Measurements from ENCODE around the gene CACNA1I.
A peak's percentile ranks its signal among the peaks of the same experiment; 100 is the strongest.

The CACNA1I gene

GRCh38 chr22:39598017-39598965 is 27.7 kb downstream of the CACNA1I start:
- peak; percentile 33 for DNase-seq (ENCODE audit: low spot score)

- DNase-seq (ENCODE audit: low spot score) = no peak
Measured at GRCh38 chr22:39600491-39601179, 30.1 kb downstream of the CACNA1I start.

- no peak for DNase-seq (ENCODE audit: low spot score)
Measured at GRCh38 chr22:39601180-39601535, 30.6 kb downstream of the CACNA1I start.

- no peak for DNase-seq (ENCODE audit: low spot score)
Measured at GRCh38 chr22:39603345-39603744, 32.8 kb downstream of the CACNA1I start.

DNA sequence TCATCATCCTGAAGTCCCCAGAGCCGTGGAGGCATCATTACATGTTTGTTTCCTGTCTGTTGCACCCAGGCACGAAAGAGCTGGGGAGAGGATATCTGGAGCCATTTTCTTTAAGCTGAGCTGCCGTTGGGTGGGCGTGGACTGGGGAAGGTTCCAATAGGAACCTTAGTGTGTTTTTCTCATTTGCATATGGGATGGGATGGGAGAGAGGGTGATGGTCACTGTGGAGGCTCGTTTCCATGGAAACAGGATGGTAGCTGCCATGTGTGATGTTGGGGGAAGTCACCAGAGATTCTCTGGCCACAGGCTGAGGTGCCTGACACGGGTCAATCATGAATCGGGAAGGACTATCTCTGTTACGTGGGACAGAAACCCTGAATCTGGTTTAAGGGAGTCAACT is 39.7 kb downstream of the CACNA1I start:
- DNase-seq (ENCODE audit: low spot score) = no peak

- no peak for DNase-seq (ENCODE audit: low spot score)
Measured at GRCh38 chr22:39610766-39611165, 40.2 kb downstream of the CACNA1I start.

- DNase-seq (ENCODE audit: low spot score) = no peak
Measured at GRCh38 chr22:39611360-39611759, 40.8 kb downstream of the CACNA1I start.

DNA sequence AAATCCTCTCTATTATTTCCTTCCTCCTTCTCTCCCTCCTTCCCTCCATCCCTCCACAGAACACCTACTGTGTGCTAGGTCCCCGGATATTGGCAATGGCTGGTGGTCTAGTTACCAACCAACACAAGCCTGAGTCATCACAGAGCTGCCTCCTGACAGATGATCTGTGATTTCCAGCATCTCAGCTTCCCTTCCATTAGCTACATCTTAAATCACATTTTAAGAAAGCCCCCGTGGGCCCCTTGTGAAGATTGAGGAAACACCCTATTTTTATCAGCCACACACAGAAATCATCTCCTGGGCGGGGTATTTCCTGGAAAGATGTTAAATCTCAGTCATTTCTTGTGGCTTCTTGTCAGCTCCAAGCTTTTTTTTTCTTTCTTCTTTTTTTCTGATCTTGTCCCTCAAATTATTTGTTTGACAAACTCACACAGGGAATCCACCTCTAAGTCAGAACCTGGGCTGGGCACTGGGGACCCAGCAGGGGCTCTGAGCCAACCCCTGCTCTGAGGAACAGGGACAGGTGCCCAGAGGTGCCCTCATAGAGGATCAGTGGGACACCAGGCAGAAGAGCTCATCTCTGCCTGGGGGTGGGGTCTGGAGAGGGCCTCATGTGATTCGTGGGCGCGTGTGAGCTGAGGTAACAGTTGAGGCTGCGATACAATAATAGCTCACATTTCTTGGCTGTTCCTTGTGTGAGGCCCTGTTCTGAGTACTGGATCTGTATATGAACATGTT is 42.4 kb downstream of the CACNA1I start:
- no peak for DNase-seq (ENCODE audit: low spot score)

- DNase-seq (ENCODE audit: low spot score) = no peak
Measured at GRCh38 chr22:39613549-39613921, 43.0 kb downstream of the CACNA1I start.

DNA sequence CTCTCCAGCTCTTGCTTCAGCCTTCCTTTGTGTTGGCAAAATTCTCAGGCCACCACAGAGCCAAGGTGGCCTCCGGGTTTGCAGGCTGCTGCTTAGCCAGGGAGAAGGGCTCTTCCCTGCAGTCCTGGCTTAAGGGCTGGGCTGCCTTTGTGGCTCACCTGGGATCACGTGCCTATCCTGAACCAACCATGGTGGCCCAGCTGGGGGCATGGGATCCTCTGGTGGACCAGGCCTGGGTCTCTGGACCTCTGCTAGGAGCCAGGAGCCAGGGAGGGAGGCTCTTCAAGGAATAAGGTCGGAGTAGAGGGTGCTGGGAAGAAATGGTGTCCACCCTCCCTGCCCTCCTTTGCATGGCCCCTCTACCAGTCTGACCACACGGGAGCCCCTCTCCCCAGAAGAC is 43.9 kb downstream of the CACNA1I start:
- no peak for DNase-seq (ENCODE audit: low spot score)

DNA sequence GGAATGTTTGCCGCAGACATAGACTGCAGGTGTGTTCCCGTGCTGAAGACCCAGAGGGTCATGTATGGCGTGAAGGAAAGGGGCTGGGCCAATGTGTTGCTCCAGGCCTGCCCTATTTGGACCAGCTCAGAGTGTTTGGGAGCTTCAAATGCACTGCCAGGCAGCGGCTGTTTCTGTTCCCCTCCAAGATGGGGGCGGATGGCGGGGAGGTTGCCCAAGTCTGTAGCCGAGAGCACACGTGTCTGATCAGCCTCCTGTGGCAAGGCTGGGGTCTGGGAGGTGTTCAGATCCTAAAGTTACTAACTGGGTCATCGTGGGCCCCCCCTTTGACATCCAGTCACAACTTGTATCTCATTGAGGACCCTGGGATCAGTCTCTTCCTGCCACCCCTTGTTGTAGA is 45.5 kb downstream of the CACNA1I start:
- DNase-seq (ENCODE audit: low spot score) = no peak

DNA sequence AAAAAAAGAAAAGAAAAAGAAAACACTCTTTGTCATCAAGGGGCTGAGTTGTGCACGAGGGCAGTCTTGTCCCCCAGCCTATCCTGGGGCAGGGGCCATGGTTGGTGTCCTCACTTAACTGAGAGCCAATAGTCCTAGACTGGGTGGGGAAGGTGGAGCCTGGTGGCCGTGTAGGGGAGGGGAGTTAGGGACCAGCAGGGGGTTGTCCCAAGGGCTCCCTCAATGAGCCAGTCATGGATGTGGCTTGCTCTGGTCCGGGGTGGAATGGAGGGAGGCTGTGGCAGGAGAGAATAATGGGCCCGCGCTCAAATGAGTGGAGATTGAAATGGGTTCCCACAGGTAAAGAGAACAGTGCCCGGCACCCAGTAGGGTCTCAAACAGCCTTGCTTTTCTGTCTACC is 46.2 kb downstream of the CACNA1I start:
- no peak for DNase-seq (ENCODE audit: low spot score)

DNA sequence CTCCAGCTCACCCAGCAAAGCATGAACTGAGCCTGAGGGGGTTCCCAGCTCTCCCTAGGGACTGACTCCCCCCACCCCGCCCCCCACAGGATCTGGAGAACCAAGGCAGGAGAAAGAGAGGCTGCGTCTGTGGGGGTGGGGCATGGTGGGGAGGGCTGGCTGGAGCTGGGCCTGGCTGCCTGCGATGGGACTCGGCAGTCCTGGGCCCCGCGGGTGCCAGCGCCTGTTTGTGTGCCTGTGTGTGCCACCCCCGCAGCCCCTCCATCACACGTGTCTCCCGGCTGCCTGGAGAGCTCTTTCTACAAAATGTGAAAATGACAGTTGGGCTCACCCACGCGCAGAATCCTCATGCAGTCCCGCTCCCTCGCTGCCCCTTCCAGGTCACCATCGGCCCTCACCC is 46.8 kb downstream of the CACNA1I start:
- DNase-seq (ENCODE audit: low spot score) = no peak

DNA sequence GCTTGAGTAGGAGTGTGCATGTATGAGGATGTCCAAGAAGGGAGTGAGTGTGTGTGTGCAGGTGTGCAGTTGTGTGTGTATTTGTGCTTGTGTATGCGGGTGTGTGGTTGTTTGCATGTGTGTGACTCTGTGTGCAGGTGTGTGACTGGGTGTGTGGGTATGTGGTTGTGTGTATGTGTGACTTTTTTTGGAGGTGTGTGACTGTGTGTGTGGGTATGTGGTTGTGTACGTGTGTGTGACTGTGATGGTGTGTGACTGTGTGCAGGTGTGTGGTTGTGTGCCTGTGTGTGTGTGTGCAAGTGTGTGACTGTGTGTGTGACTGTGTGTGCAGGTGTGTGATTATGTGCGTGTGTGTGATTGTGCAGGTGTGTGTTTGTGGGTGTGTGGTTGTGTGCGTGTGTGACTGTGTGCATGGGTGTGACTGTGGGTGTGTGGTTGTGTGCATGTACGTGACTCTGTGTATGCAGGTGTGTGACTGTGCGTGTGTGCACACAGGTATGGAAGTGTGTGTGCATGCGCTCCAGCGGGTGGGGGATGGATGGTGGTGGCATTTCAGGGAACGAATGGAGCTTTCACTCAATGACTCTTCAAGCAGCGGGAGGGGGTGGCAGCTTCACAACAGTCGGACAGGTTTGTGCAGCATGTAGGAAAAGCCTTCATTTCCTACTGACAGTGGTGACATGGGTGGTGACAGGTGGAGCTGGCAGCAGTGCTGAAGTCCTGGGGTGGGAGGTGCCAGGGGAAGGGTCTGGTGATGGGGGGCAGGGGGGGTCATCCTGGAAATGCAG is 47.6 kb downstream of the CACNA1I start:
- no peak for DNase-seq (ENCODE audit: low spot score)

GRCh38 chr22:39618996-39619530 is 48.5 kb downstream of the CACNA1I start:
- DNase-seq (ENCODE audit: low spot score) = no peak

- DNase-seq (ENCODE audit: low spot score) = no peak
Measured at GRCh38 chr22:39620924-39621690, 50.6 kb downstream of the CACNA1I start.

- no peak for DNase-seq (ENCODE audit: low spot score)
Measured at GRCh38 chr22:39621826-39622225, 51.3 kb downstream of the CACNA1I start.

- peak; percentile 27 for DNase-seq (ENCODE audit: low spot score)
Measured at GRCh38 chr22:39622881-39623367, 52.4 kb downstream of the CACNA1I start.

DNA sequence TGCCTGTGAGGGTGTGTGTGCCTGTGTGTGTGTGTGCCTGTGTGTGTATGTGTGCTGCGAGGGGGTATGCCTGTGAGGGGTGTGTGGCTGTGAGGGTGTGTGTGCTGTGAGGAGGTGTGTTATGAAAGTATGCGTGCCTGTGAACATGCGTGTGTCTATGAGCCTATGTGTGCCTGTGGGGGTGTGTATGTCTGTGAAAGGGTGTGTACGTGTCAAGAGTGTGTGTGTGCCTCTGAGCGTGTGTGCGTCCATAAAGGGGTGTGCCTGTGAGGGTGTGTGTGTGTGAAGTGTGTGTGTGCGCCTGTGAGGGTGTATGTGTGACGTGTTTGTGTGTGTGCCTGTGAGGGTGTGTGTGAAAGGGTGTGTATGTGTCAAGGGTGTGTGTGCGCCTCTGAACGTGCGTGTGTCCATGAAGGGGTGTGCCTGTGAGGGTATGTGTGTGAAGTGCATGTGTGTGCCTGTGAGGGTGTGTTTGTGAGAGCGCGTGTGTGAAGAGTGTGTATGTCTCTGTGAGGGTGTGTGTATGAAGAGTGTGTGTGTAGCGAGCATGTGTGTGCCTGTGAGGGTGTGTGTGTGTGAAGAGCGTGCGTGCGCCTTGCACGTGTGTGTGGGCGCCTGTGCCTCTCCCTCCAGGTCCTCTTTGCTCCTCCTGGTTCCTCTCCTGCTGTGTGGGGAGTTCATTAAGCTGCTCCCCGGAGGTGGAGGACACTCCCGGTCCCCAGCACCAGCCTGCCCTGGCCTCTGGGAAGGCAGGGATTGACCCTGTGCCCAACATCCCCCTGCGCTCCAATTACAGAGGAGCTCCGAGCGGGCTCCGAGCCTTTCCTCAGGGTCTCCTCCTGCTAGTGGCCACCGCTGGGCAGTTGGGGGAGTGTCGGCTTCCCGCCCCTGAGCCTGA is 53.3 kb downstream of the CACNA1I start:
- DNase-seq (ENCODE audit: low spot score) = no peak

DNA sequence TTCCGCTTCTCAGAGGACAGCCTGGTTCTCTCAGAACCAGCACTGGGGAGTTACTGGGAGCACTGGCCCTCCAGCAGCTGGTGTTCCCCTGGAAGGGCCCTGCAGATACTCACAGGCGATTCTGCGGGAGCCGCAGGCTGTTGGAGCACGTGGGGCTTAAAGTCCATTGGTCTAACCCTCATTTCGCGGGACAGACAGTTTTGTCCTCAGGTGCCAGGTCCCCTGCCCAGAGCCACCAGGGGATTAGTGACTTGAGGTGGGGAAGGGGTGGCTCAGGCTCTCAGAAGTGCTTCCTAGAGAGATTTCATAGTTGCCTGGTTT is 53.9 kb downstream of the CACNA1I start:
- no peak for DNase-seq (ENCODE audit: low spot score)

Data from kidney tubule cell (primary cell).